ENCODE data around the gene REEP2.

The REEP2 gene

GRCh38 chr5:138491284-138491648, 52.4 kb downstream of the REEP2 start:
- Histone ChIP-seq H3K4me1 (ENCODE audit: control insufficient read depth in 1 of 2, insufficient read depth in 2 of 2, low read length in 2 of 2) (peaks cover 9 to 11% of the 10 kb centered on the region in 2 donors), H3K9me3 (ENCODE audit: control insufficient read depth in 1 of 2, low read length in 2 of 2) (no peaks in the 10 kb centered on the region), H3K27me3 (ENCODE audit: low read depth, low read length) (peaks cover 17% of the 10 kb centered on the region), H3K27ac (ENCODE audit: low read length) (no peak overlapping the region), H3K4me3 (ENCODE audit: low read depth in 1 of 2, low read length in 2 of 2) (peak overlapping the region; percentile 53 to 70), H3K36me3 (ENCODE audit: control insufficient read depth in 1 of 2, insufficient read depth in 2 of 2, low read length in 2 of 2) (no peaks in the 10 kb centered on the region)

DNA sequence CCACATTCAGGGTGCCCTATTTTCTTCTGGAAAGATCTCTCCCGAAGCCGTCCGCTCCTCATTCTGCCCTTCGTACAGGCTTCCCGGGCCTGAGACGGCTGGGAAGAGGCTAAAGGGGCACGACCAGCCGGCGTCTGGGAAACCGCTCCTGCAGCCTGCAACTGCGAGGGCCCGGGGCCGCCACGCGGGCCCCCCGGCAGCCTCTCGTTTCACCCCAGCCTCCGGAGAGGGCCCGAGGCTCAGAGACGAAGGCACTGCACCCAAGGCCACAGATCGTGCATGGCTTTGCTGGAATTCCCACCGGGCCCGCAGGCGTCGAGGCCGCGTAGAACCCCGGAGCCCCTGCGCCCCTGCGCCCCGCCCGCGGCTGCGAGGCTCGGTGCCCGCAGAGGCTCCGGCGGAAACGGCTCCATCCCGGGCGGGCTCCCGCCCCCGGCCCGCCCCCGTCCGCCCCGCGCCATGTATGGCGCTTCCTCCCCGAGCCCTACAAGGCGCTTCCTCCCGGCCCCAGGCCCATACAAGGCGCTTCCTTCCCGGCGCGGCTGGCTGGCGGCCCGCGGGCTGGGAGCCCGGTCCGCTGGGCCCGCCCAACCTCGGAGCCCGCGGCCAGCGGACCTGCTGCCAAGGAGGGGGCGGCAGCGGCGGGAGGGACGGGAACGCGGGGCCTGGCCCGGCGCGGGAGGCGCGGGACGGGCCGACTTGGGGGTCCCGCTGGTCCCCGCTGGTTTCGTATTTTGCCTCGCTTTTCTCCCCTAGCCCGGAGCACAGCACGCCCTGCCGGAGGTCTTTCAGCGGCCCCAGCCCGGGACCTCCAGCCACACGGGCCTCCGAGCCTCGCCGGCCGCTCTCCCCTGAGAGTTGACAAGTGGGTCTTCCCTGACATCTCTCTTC, 53.1 kb downstream of the REEP2 start:
- H3K9me3 ChIP-seq (ENCODE audit: control insufficient read depth in 1 of 2, low read length in 2 of 2) = no peaks in the 10 kb centered on the region
- peak overlapping the region; percentile 39 for H3K27ac ChIP-seq (ENCODE audit: low read length)
- peak overlapping the region; percentile 70 to 71 for H3K4me3 ChIP-seq (ENCODE audit: low read depth in 1 of 2, low read length in 2 of 2)
- peaks cover 17% of the 10 kb centered on the region for H3K27me3 ChIP-seq (ENCODE audit: low read depth, low read length)
- peaks cover 9 to 11% of the 10 kb centered on the region in 2 donors for H3K4me1 ChIP-seq (ENCODE audit: control insufficient read depth in 1 of 2, insufficient read depth in 2 of 2, low read length in 2 of 2)
- H3K36me3 ChIP-seq (ENCODE audit: control insufficient read depth in 1 of 2, insufficient read depth in 2 of 2, low read length in 2 of 2) = no peaks in the 10 kb centered on the region

- Histone ChIP-seq H3K9me3 (ENCODE audit: control insufficient read depth in 1 of 2, low read length in 2 of 2) (no peaks in the 10 kb centered on the region), H3K4me1 (ENCODE audit: control insufficient read depth in 1 of 2, insufficient read depth in 2 of 2, low read length in 2 of 2) (peaks cover 9 to 11% of the 10 kb centered on the region in 2 donors), H3K4me3 (ENCODE audit: low read depth in 1 of 2, low read length in 2 of 2) (peak overlapping the region; percentile 70 to 71), H3K27ac (ENCODE audit: low read length) (peak overlapping the region; percentile 39), H3K36me3 (ENCODE audit: control insufficient read depth in 1 of 2, insufficient read depth in 2 of 2, low read length in 2 of 2) (no peaks in the 10 kb centered on the region), H3K27me3 (ENCODE audit: low read depth, low read length) (peaks cover 17% of the 10 kb centered on the region)
Observed at GRCh38 chr5:138492560-138493045, 53.7 kb downstream of the REEP2 start.

DNA sequence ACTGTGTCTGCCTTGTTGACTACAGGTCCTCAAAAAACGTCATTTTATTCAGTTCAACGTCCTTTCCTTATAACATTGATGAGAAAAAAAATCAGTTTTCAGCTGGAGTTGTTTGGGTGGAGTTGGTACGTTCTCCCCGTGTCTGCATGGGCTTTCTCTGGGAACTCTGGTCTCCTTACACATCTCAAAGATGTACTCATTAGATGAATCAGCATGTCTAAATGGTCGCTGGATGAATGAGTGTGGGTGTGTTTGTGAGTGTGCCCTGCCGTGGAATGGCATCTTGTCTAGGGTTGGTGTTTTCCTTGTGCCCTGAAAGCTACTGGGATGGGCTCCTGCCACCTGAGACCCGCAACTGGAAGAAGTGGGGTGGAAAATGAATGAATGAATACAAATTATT, 56.5 kb downstream of the REEP2 start:
- H3K4me1 ChIP-seq (ENCODE audit: control insufficient read depth in 1 of 2, insufficient read depth in 2 of 2, low read length in 2 of 2) = peaks cover 9 to 11% of the 10 kb centered on the region in 2 donors
- H3K9me3 ChIP-seq (ENCODE audit: control insufficient read depth in 1 of 2, low read length in 2 of 2) = no peaks in the 10 kb centered on the region
- H3K27me3 ChIP-seq (ENCODE audit: low read depth, low read length) = peaks cover 11% of the 10 kb centered on the region
- H3K4me3 ChIP-seq (ENCODE audit: low read depth in 1 of 2, low read length in 2 of 2) = no peak overlapping the region
- no peaks in the 10 kb centered on the region for H3K36me3 ChIP-seq (ENCODE audit: control insufficient read depth in 1 of 2, insufficient read depth in 2 of 2, low read length in 2 of 2)
- H3K27ac ChIP-seq (ENCODE audit: low read length) = no peak overlapping the region

All from muscle layer of duodenum (tissue), 2 donors.